ENCODE data around the gene TESMIN.

DNA sequence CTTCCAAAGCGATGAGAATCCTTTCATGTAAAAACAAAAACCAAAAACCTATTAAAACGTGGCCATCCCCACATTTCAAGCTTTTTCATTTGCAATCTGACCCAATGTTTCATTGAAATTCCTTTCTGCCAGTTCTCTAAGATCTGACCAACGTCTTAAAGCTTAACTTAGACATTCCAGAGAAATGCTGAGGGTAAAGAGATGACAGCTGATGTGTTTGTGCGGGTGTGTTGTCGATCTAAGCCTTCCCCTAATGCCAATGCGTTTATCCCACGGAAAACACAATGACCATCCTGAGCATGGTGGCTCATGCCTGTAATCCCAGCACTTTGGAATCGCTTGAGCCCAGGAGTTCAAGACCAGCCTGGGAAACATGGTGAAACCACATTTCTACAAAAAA, 6.4 kb upstream of the TESMIN start:
- no peak for TF ChIP-seq POLR2A (IDR thresholded peaks at IDR 0.05)
- TF ChIP-seq, protein P1, sequence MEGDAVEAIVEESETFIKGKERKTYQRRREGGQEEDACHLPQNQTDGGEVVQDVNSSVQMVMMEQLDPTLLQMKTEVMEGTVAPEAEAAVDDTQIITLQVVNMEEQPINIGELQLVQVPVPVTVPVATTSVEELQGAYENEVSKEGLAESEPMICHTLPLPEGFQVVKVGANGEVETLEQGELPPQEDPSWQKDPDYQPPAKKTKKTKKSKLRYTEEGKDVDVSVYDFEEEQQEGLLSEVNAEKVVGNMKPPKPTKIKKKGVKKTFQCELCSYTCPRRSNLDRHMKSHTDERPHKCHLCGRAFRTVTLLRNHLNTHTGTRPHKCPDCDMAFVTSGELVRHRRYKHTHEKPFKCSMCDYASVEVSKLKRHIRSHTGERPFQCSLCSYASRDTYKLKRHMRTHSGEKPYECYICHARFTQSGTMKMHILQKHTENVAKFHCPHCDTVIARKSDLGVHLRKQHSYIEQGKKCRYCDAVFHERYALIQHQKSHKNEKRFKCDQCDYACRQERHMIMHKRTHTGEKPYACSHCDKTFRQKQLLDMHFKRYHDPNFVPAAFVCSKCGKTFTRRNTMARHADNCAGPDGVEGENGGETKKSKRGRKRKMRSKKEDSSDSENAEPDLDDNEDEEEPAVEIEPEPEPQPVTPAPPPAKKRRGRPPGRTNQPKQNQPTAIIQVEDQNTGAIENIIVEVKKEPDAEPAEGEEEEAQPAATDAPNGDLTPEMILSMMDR (IDR thresholded peaks at IDR 0.05) = no peak
